ENCODE data around the gene LARP6.

Gene LARP6

DNA sequence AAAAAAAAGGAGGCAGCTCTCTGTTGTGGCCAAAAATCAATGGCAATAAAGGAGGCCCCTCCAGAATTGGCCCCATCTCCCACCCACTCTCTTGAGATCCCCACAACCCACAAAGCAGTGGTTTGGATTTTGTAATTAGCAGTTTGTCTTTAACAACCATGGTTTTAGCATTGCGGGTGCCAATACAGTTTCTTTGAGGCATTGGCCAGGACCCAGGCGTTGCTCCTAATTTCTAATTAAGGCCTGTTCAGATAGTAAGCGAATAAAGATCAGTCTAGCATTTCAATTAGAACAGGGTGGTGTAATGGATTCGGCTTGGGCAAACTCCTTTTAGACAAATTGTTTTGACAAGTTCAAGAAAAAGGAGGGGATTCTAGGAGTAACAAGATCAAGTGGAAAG, 67.0 kb downstream of the LARP6 start:
- Histone ChIP-seq H3K36me3 (ENCODE audit: insufficient read depth, low read length) (no peaks in the 10 kb centered on the region), H3K27me3 (ENCODE audit: insufficient read depth, low read length, poor library complexity, severe bottlenecking) (no peaks in the 10 kb centered on the region), H3F3A (ENCODE audit: low read depth) (no peaks in the 10 kb centered on the region), H3K9me2 (replicated peaks; ENCODE audit: low read depth, low read length) (no peaks in the 10 kb centered on the region), H4K20me1 (ENCODE audit: insufficient read depth, low read length, poor library complexity, severe bottlenecking) (no peaks in the 10 kb centered on the region), H2AFZ (ENCODE audit: low read length) (no peak overlapping the region), H3K4me1 (ENCODE audit: insufficient read depth, low read length, poor library complexity, severe bottlenecking) (no peaks in the 10 kb centered on the region), H3K4me2 (ENCODE audit: low read depth, low read length, poor library complexity, severe bottlenecking) (no peak overlapping the region), H3K79me2 (ENCODE audit: insufficient read depth, low read length) (no peaks in the 10 kb centered on the region), H3K9me3 (ENCODE audit: insufficient read depth, low read depth, low read length) (no peaks in the 10 kb centered on the region), H3K4me3 (ENCODE audit: low read length, poor library complexity, severe bottlenecking) (no peak overlapping the region), H3K9ac (ENCODE audit: low read depth, low read length, poor library complexity, severe bottlenecking) (no peak overlapping the region)
- TF ChIP-seq, protein P1, sequence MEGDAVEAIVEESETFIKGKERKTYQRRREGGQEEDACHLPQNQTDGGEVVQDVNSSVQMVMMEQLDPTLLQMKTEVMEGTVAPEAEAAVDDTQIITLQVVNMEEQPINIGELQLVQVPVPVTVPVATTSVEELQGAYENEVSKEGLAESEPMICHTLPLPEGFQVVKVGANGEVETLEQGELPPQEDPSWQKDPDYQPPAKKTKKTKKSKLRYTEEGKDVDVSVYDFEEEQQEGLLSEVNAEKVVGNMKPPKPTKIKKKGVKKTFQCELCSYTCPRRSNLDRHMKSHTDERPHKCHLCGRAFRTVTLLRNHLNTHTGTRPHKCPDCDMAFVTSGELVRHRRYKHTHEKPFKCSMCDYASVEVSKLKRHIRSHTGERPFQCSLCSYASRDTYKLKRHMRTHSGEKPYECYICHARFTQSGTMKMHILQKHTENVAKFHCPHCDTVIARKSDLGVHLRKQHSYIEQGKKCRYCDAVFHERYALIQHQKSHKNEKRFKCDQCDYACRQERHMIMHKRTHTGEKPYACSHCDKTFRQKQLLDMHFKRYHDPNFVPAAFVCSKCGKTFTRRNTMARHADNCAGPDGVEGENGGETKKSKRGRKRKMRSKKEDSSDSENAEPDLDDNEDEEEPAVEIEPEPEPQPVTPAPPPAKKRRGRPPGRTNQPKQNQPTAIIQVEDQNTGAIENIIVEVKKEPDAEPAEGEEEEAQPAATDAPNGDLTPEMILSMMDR (conservative IDR thresholded peaks at IDR 0.05; ENCODE audit: low read length), result no peak
- no peak for TF ChIP-seq EZH2phosphoT487 (IDR thresholded peaks at IDR 0.05; ENCODE audit: borderline replicate concordance)

DNA sequence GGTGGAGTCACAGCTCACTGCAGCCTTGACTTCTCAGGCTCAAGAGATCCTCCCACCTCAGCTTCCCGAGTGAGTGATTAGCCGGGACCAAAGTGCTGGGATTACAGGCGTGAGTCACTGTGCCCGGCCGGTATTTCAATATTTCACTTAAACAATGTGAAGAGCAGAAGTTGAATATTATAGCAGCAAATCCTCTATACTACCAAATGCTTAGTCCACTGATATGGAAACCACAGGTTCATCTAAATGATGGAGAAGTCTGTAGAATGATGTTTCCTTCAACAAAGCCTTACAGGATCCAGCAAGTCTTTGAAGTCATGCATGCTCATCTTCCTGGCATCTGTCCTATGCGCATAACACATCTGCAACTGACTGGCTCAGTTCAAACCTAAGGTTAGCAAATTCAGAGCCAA, 70.3 kb downstream of the LARP6 start:
- H3K4me1 ChIP-seq (ENCODE audit: insufficient read depth, low read length, poor library complexity, severe bottlenecking), result no peaks in the 10 kb centered on the region
- H2AFZ ChIP-seq (ENCODE audit: low read length), result no peak overlapping the region
- no peak overlapping the region for H3K4me2 ChIP-seq (ENCODE audit: low read depth, low read length, poor library complexity, severe bottlenecking)

DNA sequence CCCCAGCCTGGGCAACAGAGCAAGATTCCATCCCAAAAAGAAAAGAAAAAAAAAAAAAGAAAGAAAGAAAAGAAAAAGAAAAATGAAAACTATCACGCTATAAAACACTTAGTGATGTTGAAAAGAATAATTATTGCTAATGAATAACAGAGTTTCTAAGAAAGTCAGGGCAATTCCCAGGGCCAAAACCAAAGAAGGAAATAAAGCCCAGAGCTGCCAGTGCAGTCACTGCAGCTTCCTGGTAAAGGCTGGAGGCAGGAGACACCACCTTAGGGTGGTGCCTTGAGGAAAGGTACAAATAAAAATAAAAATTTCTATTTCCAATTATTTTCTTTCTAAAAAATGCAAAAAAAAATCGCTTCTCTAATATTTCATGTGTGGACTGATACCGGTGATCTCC, 70.9 kb downstream of the LARP6 start:
- H3K9me2 ChIP-seq (replicated peaks; ENCODE audit: low read depth, low read length), result no peaks in the 10 kb centered on the region
- H3K36me3 ChIP-seq (ENCODE audit: insufficient read depth, low read length), result no peaks in the 10 kb centered on the region
- no peaks in the 10 kb centered on the region for H3K79me2 ChIP-seq (ENCODE audit: insufficient read depth, low read length)
- no peak overlapping the region for H3K4me3 ChIP-seq (ENCODE audit: low read length, poor library complexity, severe bottlenecking)
- TF ChIP-seq, protein P1 (conservative IDR thresholded peaks at IDR 0.05; ENCODE audit: low read length), result no peak
- TF ChIP-seq EZH2phosphoT487 (IDR thresholded peaks at IDR 0.05; ENCODE audit: borderline replicate concordance), result no peak
- H3K4me2 ChIP-seq (ENCODE audit: low read depth, low read length, poor library complexity, severe bottlenecking), result no peak overlapping the region
- H3K9ac ChIP-seq (ENCODE audit: low read depth, low read length, poor library complexity, severe bottlenecking), result no peak overlapping the region
- H2AFZ ChIP-seq (ENCODE audit: low read length), result no peak overlapping the region
- no peaks in the 10 kb centered on the region for H4K20me1 ChIP-seq (ENCODE audit: insufficient read depth, low read length, poor library complexity, severe bottlenecking)
- no peaks in the 10 kb centered on the region for H3K9me3 ChIP-seq (ENCODE audit: insufficient read depth, low read depth, low read length)
- no peaks in the 10 kb centered on the region for H3K27me3 ChIP-seq (ENCODE audit: insufficient read depth, low read length, poor library complexity, severe bottlenecking)
- no peaks in the 10 kb centered on the region for H3F3A ChIP-seq (ENCODE audit: low read depth)
- no peaks in the 10 kb centered on the region for H3K4me1 ChIP-seq (ENCODE audit: insufficient read depth, low read length, poor library complexity, severe bottlenecking)

More for the DNA sequence above, 70.3 kb downstream of the LARP6 start:
- no peak overlapping the region for H3K4me3 ChIP-seq (ENCODE audit: low read length, poor library complexity, severe bottlenecking)
- no peaks in the 10 kb centered on the region for H3K9me3 ChIP-seq (ENCODE audit: insufficient read depth, low read depth, low read length)
- H3K9ac ChIP-seq (ENCODE audit: low read depth, low read length, poor library complexity, severe bottlenecking), result no peak overlapping the region
- no peaks in the 10 kb centered on the region for H3K9me2 ChIP-seq (replicated peaks; ENCODE audit: low read depth, low read length)
- no peaks in the 10 kb centered on the region for H3K36me3 ChIP-seq (ENCODE audit: insufficient read depth, low read length)
- H3K79me2 ChIP-seq (ENCODE audit: insufficient read depth, low read length), result no peaks in the 10 kb centered on the region
- no peaks in the 10 kb centered on the region for H3K27me3 ChIP-seq (ENCODE audit: insufficient read depth, low read length, poor library complexity, severe bottlenecking)
- H3F3A ChIP-seq (ENCODE audit: low read depth), result no peaks in the 10 kb centered on the region
- no peaks in the 10 kb centered on the region for H4K20me1 ChIP-seq (ENCODE audit: insufficient read depth, low read length, poor library complexity, severe bottlenecking)
- TF ChIP-seq EZH2phosphoT487 (IDR thresholded peaks at IDR 0.05; ENCODE audit: borderline replicate concordance), result no peak
- TF ChIP-seq, protein P1 (conservative IDR thresholded peaks at IDR 0.05; ENCODE audit: low read length), result no peak

All from Loucy (cell line).